Transverse colon (tissue), 4 donors: ENCODE measurements around the gene RASA4.
"Not testable (repeated sequence)": the region's sequence is repeated elsewhere in the genome, so short reads cannot be mapped to it uniquely, and the experiment has no call there.

Experiments
- POLR2AphosphoS5 ChIP-seq, 3 donors: sonication (generic); formaldehyde crosslinking; IDR thresholded peaks; one replicate each; pipeline ENCODE4 v1.6.1; 2016; ENCODE audit warnings: antibody characterized with exemption in 3 of 3
- TF ChIP-seq, protein P1 (sequence below), 5 experiments: fragments of 200-600 bp in 3 of 5; fragments of 450-650 bp in 2 of 5; sonication (generic) in 3 of 5; IDR thresholded peaks; 1 replicate in 2 of 5; 2 replicates in 3 of 5; pipeline ENCODE4 v1.5.1; 2016 to 2017; ENCODE audit warnings: antibody characterized with exemption in 5 of 5, inconsistent platforms in 3 of 5, mild to moderate bottlenecking in 2 of 5, moderate library complexity in 1 of 5

DNA sequence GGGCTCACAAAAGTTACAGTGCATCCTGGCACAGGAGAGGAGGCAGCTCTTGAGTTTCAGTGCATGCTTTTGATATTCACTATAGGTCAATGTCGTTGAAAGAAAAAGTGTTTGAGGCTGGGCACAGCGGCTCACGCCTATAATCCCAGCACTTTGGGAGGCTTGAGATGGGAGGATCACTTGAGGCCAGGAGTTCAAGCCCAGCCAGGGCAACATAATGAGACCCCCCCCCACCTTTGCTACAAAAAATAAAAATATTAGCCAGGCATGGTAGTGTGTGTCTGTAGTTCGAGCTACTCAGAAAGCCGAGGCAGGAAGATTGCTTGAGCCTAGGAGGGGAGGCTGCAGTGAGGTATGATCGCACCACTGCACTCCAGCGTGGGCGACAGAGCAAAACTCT, 1.6 kb upstream of the RASA4 start:
- TF ChIP-seq, protein P1, sequence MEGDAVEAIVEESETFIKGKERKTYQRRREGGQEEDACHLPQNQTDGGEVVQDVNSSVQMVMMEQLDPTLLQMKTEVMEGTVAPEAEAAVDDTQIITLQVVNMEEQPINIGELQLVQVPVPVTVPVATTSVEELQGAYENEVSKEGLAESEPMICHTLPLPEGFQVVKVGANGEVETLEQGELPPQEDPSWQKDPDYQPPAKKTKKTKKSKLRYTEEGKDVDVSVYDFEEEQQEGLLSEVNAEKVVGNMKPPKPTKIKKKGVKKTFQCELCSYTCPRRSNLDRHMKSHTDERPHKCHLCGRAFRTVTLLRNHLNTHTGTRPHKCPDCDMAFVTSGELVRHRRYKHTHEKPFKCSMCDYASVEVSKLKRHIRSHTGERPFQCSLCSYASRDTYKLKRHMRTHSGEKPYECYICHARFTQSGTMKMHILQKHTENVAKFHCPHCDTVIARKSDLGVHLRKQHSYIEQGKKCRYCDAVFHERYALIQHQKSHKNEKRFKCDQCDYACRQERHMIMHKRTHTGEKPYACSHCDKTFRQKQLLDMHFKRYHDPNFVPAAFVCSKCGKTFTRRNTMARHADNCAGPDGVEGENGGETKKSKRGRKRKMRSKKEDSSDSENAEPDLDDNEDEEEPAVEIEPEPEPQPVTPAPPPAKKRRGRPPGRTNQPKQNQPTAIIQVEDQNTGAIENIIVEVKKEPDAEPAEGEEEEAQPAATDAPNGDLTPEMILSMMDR (IDR thresholded peaks at IDR 0.05) = not testable (repeated sequence)
- not testable (repeated sequence) for TF ChIP-seq POLR2AphosphoS5 (IDR thresholded peaks at IDR 0.05)
